NCI-H510A (cell line): ENCODE results near the gene PPP3R2.
"Not testable (repeated sequence)": the region's sequence is repeated elsewhere in the genome, so short reads cannot be mapped to it uniquely, and the experiment has no call there.

ENCODE experiments used
- DNase-seq: peaks from one replicate; lab custom pipeline; 2025; lab: John Stamatoyannopoulos, UW

PPP3R2 gene, protein sequence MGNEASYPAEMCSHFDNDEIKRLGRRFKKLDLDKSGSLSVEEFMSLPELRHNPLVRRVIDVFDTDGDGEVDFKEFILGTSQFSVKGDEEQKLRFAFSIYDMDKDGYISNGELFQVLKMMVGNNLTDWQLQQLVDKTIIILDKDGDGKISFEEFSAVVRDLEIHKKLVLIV

DNA sequence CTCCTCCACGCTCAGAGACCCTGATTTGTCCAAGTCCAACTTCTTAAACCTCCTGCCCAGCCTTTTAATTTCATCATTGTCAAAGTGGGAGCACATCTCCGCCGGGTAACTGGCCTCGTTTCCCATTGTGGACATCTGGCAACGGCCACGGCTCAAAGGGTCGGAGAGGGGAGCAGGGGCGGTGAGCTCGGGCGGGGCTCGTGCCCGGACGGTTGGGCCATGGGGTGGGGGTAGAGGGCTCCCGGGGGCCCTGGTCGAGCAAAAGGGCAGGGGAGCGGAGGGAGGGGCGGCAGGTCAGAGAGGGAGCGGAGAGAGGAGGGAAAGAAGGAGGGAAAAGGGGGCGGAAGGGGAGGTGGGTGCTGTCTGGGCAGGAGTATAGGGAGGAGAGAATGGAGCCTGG lies at the start of gene PPP3R2:
TSS of gene PPP3R2 (minus strand) at position 174 of the 400 bp plus-strand sequence. CDS start at position 126, 48 bp downstream.
- no peak for DNase-seq

DNA sequence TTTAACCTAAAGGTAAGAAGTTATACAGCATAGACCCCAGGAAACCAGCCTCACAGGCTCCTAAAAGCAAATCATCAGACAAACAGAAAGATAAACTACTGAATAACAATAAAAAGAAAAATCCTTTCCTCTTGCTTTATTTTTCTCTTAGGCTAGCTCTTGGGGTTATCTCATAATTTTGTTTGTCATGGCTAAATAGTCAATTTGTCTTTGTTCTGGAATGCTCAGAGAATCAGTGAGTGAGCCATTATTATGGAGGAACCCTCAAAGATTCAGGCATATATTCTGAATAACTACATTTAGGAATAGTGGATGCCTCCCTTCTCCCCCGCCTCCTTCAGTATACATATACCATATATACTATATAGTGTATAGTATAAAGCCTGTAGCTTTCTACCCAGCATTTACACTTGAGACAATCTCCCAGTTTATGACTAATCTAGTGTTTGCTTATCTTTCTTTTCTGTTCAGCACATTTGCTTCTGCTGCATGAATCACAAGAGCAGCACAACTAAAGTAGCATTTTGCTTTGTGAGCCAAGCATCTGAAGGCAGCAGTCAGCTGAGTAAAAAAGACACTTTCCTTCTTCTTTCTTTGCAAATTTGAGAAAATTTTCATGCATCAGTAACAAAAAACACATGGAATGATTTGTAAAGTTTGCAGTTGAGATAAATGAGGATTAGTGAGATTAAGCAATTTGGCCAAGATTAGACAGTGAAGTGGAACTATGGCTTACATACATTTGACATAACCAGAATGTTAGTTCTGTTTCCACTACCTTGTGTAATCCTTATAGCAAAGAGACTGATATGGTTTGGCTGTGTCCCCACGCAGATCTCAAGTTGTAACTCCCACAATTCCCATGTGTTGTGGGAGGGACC lies 45.3 kb upstream of the PPP3R2 start:
- no peak for DNase-seq

DNA sequence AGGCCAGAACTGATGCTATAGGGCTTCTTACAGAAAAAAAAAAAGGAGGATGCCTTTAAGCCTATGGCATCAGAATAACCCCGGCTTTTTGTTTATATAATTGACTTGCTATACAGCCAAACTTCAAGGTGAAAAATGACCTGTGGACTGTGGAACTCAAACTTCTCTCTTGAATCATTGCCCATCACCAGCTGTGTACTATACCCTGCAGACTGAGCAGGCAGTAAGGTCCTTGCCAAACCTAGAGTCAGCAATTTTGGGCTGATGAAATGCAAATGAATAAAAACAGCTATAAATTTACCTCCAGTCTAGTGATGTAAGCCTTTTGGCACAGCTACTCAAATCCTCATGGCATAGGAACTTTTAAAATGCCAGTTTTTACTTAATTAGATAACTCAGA lies 44.5 kb upstream of the PPP3R2 start:
- no peak for DNase-seq

DNA sequence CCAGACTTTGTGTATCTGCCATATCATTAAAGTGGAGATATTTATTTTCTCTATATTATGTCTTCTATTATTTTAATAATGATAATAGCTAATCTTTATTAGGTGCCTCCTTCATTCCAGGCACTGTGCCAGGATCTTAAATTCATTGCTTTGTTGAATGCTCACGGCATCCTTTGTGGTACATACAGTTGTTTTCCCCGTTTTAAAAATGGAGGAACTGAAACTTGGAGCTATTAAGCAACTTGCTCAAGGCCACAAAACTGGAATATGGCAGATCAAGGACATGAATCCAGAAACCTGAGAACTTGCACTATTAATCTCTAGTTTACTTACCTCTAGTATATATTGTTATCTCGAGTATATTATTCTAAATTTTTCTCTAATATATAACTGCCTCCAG lies 41.5 kb upstream of the PPP3R2 start:
- DNase-seq, result no peak

DNA sequence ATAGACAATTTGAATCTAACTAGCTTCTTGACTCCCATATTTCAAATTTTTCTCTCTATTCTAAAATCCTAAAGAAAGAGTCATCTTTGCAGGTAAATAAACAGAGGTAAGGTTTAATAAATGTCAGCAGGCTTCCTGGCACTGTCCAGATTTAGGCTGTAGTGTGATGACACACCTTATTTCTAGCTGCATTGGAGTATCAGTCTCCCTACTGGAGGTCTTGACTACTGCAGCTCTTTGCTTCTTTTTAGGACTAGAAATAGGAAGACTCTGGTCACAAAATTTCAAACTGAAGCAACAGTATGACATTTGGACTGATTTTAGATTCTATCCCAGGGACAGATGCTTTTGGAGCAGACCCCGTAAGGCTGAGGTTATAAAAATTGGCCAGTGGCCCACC lies 40.7 kb upstream of the PPP3R2 start:
- no peak for DNase-seq

DNA sequence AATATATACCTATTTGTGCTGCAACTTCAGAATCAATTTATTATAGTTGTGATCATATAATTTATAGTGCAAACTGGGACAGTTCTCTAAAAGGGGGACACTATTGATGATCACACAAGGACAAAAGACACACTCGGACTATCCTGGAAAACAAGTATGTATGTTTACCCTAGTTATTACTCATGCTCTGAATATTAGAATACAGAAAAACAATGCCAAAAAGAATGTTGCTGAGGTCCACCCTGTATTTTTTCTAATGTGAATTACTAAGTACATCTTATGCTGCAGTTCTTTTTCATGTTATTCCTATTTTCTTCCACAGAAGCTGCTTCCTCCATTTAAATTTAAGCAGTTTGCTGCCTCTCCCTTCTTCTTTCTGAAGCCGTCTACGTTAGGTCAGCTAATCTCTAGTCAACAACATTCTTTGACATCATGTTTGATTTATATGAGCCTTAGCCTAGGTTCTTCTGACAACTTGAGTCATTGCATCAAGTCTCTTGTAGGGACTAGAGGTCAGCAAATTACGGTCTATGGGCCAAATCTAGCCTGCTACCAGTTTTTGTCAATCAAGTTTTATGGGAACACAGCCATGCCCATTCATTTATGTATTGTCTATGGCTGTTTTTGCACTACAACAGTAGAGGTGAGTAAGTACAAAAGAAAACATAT lies 40.1 kb upstream of the PPP3R2 start:
- no peak for DNase-seq

DNA sequence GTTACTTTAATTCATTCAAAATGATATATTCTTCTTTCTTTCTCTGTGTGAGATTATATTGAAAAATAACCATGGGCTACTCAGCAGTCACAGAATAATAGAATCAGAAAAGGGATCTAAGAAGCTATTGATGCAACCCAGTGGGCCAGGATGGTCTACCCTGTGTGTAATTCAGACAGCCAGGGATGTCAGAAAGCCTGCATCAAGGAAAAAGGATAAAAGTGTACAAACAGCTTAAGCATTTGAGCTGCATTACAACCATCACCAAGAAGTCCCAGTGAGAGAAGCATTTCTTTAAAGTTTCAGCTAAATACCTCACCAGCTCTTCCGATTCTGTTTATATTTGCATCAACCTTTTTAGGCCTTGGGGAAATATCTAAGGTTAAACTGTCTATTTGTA lies 37.8 kb upstream of the PPP3R2 start:
- no peak for DNase-seq

DNA sequence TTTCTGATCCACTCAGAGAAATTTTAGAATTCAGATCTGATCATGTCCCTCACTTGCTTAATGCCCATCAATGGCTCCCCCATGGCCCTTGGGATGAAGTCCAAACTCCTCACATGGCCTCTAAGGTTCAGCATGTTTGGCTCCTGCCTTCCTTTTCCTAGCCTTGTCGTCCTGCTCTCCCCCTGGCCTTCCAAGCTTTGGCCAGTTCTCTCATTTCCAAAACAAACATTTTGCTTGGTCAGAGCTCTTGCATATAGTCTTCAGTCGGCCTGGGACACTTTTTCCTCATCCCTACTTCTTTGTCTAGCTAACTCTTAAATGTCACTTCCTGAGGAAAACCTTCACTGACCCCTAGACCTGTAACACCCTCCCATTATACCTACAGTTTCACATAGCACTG lies 37.1 kb upstream of the PPP3R2 start:
- DNase-seq, result no peak

DNA sequence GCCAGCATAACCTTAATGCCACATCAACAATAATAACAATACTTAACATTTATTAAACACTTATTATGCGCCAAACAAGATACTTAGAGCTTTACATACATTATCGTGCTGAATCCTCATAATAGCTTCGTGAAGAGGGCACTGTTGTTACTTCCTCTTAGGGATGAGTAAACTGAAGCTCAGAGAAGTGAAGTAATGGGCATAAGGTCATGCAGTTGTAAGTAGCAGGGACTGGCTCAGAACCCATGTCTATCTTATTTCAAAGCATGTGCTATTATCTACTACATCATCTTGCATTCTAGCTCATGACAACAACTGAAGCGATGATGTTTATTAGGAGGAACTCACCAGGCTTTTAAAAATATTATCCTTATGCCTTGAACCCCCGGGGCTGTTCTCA lies 34.9 kb upstream of the PPP3R2 start:
- DNase-seq, result no peak

DNA sequence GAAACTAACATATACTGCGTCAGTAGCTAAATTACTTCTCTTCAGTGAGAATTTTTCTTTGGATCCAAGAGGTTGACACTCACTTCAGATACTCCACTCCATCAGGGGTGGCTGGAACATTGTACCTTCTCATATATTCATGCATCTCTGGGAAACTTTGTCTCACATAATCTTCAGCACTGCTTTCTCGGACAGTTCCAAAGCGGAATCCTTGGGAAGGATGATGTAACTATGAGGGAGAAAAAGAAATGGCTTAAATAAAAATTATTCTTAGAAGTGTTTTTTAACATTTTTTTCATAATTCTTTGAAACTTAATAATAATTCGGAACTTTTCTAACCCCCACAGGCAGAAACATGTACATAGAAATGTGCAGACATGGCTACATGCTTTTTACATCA lies 33.4 kb upstream of the PPP3R2 start:
- DNase-seq, result no peak

DNA sequence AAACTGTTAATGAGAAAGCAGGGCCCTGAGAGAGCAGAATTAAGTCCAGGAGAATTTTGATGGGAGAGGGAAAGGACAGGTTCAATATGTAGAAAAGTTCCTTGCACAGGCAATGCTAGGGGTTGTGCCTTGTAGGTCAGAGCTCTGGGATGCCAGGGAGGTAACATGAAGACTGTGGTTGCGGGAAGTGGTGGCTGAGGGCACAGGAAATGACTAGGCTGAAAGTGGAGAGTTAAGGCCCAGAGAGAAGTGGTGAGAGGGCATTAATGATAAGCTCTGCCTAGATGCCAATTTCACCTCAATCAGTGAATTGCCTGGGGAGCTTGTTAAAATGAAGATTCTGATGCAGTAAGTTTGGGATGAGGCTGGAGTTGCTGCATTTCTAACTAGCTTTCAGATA lies 31.5 kb upstream of the PPP3R2 start:
- no peak for DNase-seq

DNA sequence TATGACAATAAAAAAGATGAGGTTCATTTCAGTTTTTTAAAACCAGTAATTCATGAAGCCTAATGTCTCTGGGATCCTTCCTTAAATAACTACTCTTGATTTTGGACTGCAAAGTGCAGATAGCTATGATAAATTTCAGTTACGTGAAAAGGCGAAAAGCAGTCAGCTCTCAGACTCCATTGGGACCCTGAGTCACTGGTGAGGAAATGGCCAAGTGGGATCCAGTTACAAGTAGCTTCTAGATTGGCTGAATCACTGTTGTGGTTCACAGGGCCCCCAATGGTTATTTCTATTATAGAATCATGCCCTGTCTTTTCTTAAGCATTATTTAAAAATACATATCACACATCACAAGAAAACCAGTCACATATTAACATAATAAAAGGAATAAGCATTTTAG lies 31.1 kb upstream of the PPP3R2 start:
- no peak for DNase-seq

DNA sequence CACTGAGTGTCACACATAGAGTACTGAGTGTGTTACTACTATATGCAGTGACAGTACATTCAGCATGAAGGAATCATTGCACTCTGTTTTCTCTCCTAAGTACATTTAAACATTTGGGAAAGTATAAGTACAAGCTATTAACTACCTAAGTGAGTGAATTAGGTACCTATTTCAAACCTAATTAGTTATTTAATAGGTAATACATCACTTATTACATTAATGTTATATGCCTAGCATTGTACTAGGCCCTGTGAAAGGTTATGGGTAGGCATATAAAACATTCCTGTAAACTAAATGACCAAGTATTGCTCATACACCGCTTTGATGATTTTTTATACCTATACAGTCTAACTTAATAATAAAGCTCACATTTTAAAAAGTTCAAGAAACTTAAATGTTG lies 25.7 kb upstream of the PPP3R2 start:
- no peak for DNase-seq

DNA sequence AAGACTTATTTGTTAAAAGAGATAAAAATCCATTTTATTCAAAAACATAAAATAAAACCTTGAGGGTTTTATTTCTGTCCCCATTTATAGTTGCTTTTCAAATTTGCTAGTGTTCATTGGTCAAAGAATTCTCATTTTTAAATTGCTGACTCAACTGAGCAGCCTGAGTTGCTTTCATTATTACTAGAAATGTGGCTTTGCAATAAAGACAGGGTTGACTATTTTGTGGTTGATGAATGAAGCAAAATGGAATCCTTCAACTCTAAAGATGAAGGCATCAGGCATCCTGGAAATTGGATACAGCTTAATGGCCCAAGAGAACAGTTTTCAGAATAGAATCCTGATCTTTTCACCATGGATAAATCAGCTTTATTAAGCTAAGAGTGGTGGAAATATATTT lies 23.9 kb upstream of the PPP3R2 start:
- DNase-seq, result no peak

DNA sequence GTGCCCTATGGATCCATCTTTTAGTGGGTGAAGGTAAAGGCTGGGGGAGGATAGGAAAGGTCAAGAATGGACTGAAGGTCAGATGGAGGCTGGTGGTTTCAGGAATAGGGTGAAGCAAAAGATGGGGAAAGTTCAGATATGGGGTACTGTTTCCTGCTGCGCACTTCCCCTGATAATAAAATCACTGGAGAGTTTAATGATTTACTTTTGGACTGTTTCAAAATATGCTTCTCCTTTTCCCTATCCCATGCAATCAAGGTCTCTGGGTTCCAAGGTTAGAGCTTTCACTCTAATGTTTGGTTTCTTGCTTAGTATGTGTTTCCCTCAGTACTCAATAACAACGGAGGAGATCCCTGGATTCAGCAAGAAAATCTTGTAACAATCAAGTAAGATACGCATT lies 10.8 kb upstream of the PPP3R2 start:
- no peak for DNase-seq

DNA sequence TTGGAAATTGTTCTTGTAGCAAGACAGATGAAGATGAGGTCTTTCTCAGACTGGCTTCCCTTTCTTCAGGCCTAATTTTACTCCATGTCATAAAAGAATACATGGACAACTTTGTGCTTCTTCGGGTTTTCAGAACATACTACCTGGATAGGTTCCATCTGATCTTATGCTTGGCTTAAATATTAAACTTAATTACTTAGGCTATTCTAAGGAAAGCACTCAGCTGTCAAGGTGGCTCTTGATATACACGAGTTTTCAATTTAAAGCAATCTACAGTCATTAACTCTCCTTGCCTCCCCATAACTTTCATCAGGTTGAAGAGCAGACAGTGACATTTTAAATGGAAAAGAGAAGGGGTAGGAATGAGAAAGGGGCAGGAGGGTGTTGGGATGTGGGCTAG lies 9.5 kb upstream of the PPP3R2 start:
- DNase-seq, result no peak

DNA sequence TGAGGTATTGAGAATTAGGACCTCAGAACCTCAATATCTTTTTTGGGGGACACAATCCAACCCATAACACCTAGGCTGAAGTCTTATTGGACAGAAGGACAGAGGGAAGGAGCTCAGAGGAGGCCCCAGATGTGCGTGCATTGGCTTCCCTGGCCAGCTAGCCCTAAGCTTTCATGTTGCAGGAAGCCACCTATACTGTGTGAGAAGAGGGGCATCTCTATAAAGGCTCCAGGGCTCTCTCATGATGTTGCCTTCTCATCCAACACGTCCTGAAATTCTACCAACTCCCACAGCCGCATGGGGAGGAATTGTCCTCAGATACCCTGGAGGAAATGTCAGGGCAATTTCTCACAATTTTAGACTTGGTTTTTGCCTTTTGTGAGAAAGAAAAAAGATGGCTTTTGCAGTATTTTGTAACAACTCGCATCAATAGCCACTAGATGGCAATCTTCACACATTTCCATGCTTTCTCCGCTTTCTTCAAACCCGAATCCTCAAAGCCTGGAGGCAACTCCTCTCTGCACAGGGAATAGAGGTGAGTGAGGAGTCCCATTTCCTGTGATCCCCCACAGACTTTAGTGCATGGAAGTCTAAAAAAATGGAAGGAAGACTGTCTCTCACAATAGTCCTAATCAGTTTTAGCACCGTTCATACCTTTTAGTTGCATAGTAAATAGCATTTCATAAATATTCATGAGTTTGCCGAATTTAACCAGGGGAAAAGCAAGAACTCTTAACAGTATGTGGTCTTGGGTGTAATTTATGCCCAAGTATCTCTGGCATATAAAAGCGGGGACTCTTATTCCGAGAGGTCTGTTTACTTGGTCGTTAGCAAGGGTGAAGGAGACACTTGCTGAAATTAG lies 7.4 kb upstream of the PPP3R2 start:
- DNase-seq, result peak; percentile 5

DNA sequence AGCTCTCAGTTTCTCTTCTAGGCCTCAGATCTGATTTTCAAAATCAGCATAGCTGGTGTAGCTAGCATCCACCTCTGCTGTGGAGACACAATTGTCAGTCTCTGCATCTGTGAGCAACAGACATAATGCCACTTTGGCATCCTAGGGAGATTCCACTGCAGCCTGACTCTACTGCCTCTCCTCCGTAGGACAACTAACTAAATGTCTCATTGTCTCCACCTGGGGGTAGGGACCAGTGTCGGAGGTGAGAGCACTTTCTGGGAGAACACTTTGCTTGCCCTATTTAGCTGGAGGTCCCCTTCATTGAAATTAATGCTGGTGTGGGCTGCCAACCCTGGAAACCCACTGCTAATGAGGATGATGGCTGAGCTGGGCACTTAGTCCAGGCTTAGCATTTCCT lies 1.4 kb downstream of the PPP3R2 start:
- DNase-seq, result no peak

DNA sequence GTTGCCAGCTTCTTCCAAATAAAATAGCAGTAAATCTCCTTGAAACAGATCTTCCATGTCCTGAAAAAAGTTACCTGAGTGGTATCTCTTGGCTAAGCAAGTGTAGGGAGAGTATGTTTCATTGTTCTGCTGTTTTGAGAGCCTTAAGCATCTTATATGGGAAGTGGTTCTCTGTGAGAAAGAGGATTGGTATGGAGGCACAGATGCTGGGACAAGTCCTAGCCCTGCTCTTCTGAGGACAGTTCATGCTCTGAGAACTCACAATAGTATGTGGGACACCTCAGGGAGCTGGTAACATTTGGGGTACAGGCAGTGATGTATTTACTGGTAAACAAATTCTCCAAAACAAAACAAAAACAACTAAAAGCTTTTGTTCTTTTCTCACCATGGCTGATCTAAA lies 2.0 kb downstream of the PPP3R2 start:
- DNase-seq, result no peak

DNA sequence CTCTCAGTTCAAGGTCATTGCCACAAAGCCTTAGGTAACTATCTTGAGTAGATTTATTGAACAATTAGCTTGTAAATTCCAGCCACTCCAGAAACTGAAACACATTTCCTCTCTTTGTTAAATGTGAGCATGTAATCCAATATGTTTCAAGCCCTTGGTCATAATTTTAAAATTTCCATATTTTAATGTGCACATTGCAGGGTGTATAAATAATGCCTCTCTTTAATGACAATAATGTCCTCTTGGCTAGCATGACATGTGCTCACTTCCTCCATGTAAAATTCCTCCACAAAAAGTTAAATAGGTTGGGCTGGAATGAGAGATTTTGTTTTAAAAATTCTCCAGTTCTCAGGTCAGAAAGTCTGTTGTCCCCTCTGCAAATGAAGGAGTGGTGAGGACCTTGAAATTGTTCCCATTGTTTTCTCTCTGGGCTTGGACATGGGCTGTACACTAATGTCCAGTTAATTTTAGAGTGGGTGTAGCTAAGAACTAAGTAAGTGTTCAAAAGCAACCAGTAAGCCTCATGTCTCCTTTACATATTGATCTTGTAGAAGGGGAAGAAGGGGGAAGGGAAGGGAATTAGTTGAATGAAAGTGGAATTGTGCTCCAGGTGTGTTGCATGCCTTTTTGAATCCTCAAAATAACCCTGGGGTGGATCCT lies 2.9 kb downstream of the PPP3R2 start:
- DNase-seq, result no peak

DNA sequence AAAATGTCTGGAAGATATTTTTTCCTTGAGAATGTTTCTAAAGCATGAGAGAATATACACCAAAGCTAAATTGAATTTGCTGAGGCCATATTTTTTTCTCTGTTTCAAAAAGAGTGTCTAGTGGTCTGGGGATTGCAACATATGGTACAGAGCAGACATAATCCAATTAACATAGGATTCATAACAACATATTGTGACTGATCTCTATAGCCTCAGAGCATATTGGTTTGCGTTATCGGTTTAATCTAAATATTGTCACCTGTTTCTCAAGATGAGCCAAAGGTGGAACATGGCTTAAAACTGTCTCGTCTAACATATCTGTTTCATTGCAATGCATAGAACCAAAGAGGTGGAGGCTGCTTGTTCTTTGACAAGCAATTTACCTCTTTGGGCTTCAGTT lies 3.9 kb downstream of the PPP3R2 start:
- DNase-seq, result no peak

DNA sequence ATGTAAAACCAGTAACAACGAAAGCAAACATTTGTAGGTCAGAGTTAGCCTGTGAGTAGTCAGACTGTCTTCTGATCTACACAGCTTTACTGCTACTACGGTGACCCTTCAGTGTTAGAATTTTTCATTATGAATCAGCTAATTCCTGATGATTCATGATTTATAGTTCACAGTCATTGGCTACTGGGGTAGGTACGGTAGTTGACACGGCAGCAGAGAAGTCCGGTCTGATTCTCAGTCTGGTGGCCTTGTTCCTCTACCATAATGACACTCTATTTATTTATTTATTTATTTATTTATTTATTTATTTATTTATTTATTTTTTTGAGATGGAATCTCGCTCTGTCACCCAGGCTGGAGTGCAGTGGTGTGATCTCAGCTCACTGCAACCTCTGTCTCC lies 4.7 kb downstream of the PPP3R2 start:
- DNase-seq, result not testable (repeated sequence)
